Breast epithelium (tissue), 4 donors: ENCODE measurements around the gene TMEM26. TPM values are rescaled to one million over a fixed set of nuclear protein-coding genes. Genes with fewer than 3 reads are reported as not detected.

Source experiments
- DNase-seq, 2 donors: peaks; one replicate each; pipeline ENCODE4 v3.0.0-alpha.2; 2019; ENCODE audit warnings: low spot score in 2 of 2
- H3K27ac ChIP-seq, 2 donors: fragments of 200-600 bp; sonication (generic) in 1 of 2; one replicate each; pipeline ENCODE4 v1.5.1; 2016 to 2019; ENCODE audit warnings: mild to moderate bottlenecking in 1 of 2
- H3K27me3 ChIP-seq, 2 donors: fragments of 200-600 bp; sonication (generic) in 1 of 2; one replicate each; pipeline versions ENCODE4 v1.5.1 to v1.6.0; 2017 to 2019; ENCODE audit warnings: control low read depth in 1 of 2, mild to moderate bottlenecking in 1 of 2
- H3K36me3 ChIP-seq: fragments of 200-600 bp; one replicate; pipeline ENCODE4 v1.5.1; 2019
- H3K4me1 ChIP-seq, 2 donors: fragments of 200-600 bp; sonication (generic); one replicate each; pipeline ENCODE4 v1.5.1; 2016 to 2019; ENCODE audit warnings: control low read depth in 1 of 2
- H3K4me3 ChIP-seq, 3 donors: fragments of 200-600 bp; sonication (generic); 1 replicate in 2 of 3; 2 replicates in 1 of 3; pipeline ENCODE4 v1.5.1; 2016 to 2019; ENCODE audit warnings: mild to moderate bottlenecking in 3 of 3, moderate library complexity in 2 of 3
- H3K9me3 ChIP-seq, 2 donors: fragments of 200-600 bp; sonication (generic) in 1 of 2; one replicate each; pipeline ENCODE4 v1.5.1; 2016 to 2019; ENCODE audit warnings: control low read depth in 1 of 2
- CTCF ChIP-seq, 3 donors: fragments of 450-650 bp; IDR thresholded peaks; one replicate each; pipeline ENCODE4 v1.5.1; 2016 to 2017; ENCODE audit warnings: antibody characterized with exemption in 3 of 3, mild to moderate bottlenecking in 3 of 3, moderate library complexity in 3 of 3
- POLR2A ChIP-seq: fragments of 450-650 bp; IDR thresholded peaks from one replicate; pipeline ENCODE4 v1.6.1; 2016; ENCODE audit warnings: antibody characterized with exemption, mild to moderate bottlenecking, moderate library complexity
- POLR2AphosphoS5 ChIP-seq, 3 donors: sonication (generic); formaldehyde crosslinking; IDR thresholded peaks; one replicate each; pipeline ENCODE4 v1.6.1; 2017; ENCODE audit warnings: antibody characterized with exemption in 3 of 3
- intact Hi-C: fragments of 100-400 bp; cut with DNase I; formaldehyde crosslinking; loops from one replicate; pipeline ENCODE4 v1.15.1; 2023; ENCODE audit warnings: low total_unique reads
- total RNA-seq, 3 donors: library from RNA; depleted of rRNA; stranded (reverse); fragments of >200 nt; gene quantifications; one replicate each; pipeline ENCODE4 v1.1.0, GENCODE V29; 2016

Gene TMEM26
- total RNA-seq, 3 donors from 2014 or later: 17.4 to 19.0 TPM; not detected in 1

GRCh38 chr10:61438141-61438988 is 14.8 kb downstream of the TMEM26 start:
- Histone ChIP-seq H3K27me3 (no peaks in the 10 kb centered on the region), H3K27ac (peak overlapping the region in 1 of 2 donors; percentile 46), H3K4me3 (no peak overlapping the region), H3K36me3 (no peaks in the 10 kb centered on the region), H3K4me1 (no peaks in the 10 kb centered on the region), H3K9me3 (no peaks in the 10 kb centered on the region)
- DNase-seq: no peak
- intact Hi-C loops: no loop called here
- TF ChIP-seq CTCF (IDR thresholded peaks at IDR 0.05): no peak
- TF ChIP-seq POLR2AphosphoS5 (IDR thresholded peaks at IDR 0.05): no peak
- no peak for TF ChIP-seq POLR2A

- no peak overlapping the region for H3K4me3 ChIP-seq
- no peaks in the 10 kb centered on the region for H3K27me3 ChIP-seq
- no peak for TF ChIP-seq POLR2AphosphoS5 (IDR thresholded peaks at IDR 0.05)
- no peak for TF ChIP-seq POLR2A
- no peak for TF ChIP-seq CTCF (IDR thresholded peaks at IDR 0.05)
- no peaks in the 10 kb centered on the region for H3K36me3 ChIP-seq
- no peak overlapping the region for H3K27ac ChIP-seq
- H3K9me3 ChIP-seq: peaks cover 12 to 28% of the 10 kb centered on the region in 2 donors
- no peak for DNase-seq
- intact Hi-C loops: no loop called here
- no peaks in the 10 kb centered on the region for H3K4me1 ChIP-seq
Measured at GRCh38 chr10:61423178-61423577, 30.0 kb downstream of the TMEM26 start.

- H3K27ac ChIP-seq: no peak overlapping the region
- TF ChIP-seq POLR2A (no peak), CTCF (IDR thresholded peaks at IDR 0.05) (no peak), POLR2AphosphoS5 (IDR thresholded peaks at IDR 0.05) (no peak)
- H3K9me3 ChIP-seq: peaks cover 0 to 6% of the 10 kb centered on the region in 2 donors
- intact Hi-C loops: no loop called here
- H3K4me1 ChIP-seq: no peaks in the 10 kb centered on the region
- no peaks in the 10 kb centered on the region for H3K36me3 ChIP-seq
- H3K4me3 ChIP-seq: no peak overlapping the region
- DNase-seq: no peak
- no peaks in the 10 kb centered on the region for H3K27me3 ChIP-seq
Measured at GRCh38 chr10:61417661-61418060, 35.5 kb downstream of the TMEM26 start.

- no peaks in the 10 kb centered on the region for H3K36me3 ChIP-seq
- H3K4me3 ChIP-seq: no peak overlapping the region
- no peak for TF ChIP-seq POLR2AphosphoS5 (IDR thresholded peaks at IDR 0.05)
- no peak for TF ChIP-seq POLR2A
- TF ChIP-seq CTCF (IDR thresholded peaks at IDR 0.05): no peak
- no peak for DNase-seq
- peaks cover 0 to 1% of the 10 kb centered on the region in 2 donors for H3K9me3 ChIP-seq
- no peaks in the 10 kb centered on the region for H3K27me3 ChIP-seq
- no peak overlapping the region for H3K27ac ChIP-seq
- intact Hi-C loops: no loop called here
- H3K4me1 ChIP-seq: no peaks in the 10 kb centered on the region
Measured at GRCh38 chr10:61415824-61416223, 37.4 kb downstream of the TMEM26 start.

- intact Hi-C loops: no loop called here
- no peak for TF ChIP-seq POLR2AphosphoS5 (IDR thresholded peaks at IDR 0.05)
- TF ChIP-seq POLR2A: no peak
- no peak for TF ChIP-seq CTCF (IDR thresholded peaks at IDR 0.05)
- Histone ChIP-seq H3K4me3 (no peak overlapping the region), H3K4me1 (no peaks in the 10 kb centered on the region), H3K27me3 (no peaks in the 10 kb centered on the region), H3K27ac (peak overlapping the region in 1 of 2 donors; percentile 16), H3K9me3 (no peaks in the 10 kb centered on the region), H3K36me3 (no peaks in the 10 kb centered on the region)
- no peak for DNase-seq
Measured at GRCh38 chr10:61411706-61412105, 41.5 kb downstream of the TMEM26 start.
